CD14-positive monocyte (primary cell): Measurements from ENCODE around the gene RPS15. TPM values are rescaled to one million over a fixed set of nuclear protein-coding genes. Genes with fewer than 3 reads are reported as not detected.

ENCODE experiments used
- DNase-seq, 3 donors: peaks; one replicate each; pipeline ENCODE4 v3.0.0-alpha.2; 2011 to 2022
- H2AFZ ChIP-seq: 2 replicates; pipeline ENCODE4 v1.6.0; 2012; ENCODE audit warnings: mild to moderate bottlenecking, low read depth, low read length, inconsistent platforms; ENCODE audit not compliant: insufficient read depth, poor library complexity, severe bottlenecking
- H3K27ac ChIP-seq, 2 donors: 1 replicate in 1 of 2; 2 replicates in 1 of 2; pipeline ENCODE4 v1.5.1; 2012 to 2013; ENCODE audit warnings: low read length in 2 of 2, control low read depth in 1 of 2, inconsistent platforms in 1 of 2, low read depth in 1 of 2, mild to moderate bottlenecking in 1 of 2
- H3K27me3 ChIP-seq, 2 donors: one replicate each; pipeline versions ENCODE4 v1.6.0 to v1.6.1; 2011 to 2013; ENCODE audit warnings: low read length in 2 of 2; ENCODE audit not compliant: control insufficient read depth in 2 of 2, insufficient read depth in 2 of 2
- H3K36me3 ChIP-seq, 2 donors: replicated peaks in 1 of 2; 1 replicate in 1 of 2; 2 replicates in 1 of 2; pipeline versions ENCODE4 v1.5.1 to v1.6.1; 2012 to 2013; ENCODE audit warnings: low read length in 2 of 2, control low read depth in 1 of 2, inconsistent platforms in 1 of 2, mild to moderate bottlenecking in 1 of 2; ENCODE audit not compliant: insufficient read depth in 2 of 2, control insufficient read depth in 1 of 2
- H3K4me1 ChIP-seq, 2 donors: 1 replicate in 1 of 2; 2 replicates in 1 of 2; pipeline versions ENCODE4 v1.5.1 to v1.6.1; 2012 to 2013; ENCODE audit warnings: low read length in 2 of 2, control low read depth in 1 of 2, inconsistent platforms in 1 of 2, mild to moderate bottlenecking in 1 of 2, moderate library complexity in 1 of 2; ENCODE audit not compliant: insufficient read depth in 2 of 2, control insufficient read depth in 1 of 2
- H3K4me2 ChIP-seq: replicated peaks from 2 replicates; pipeline ENCODE3; 2012; ENCODE audit warnings: low read length, moderate library complexity, mild to moderate bottlenecking; ENCODE audit not compliant: poor library complexity, severe bottlenecking; ENCODE audit errors: extremely low read depth
- H3K4me3 ChIP-seq, 3 experiments: fragments of 200-600 bp in 1 of 3; sonication (generic) in 1 of 3; replicated peaks in 1 of 3; 1 replicate in 2 of 3; 2 replicates in 1 of 3; pipeline ENCODE4 v1.5.1; 2011 to 2013; ENCODE audit warnings: low read length in 3 of 3, mild to moderate bottlenecking in 3 of 3, control low read depth in 2 of 3, low read depth in 2 of 3, inconsistent platforms in 1 of 3, moderate library complexity in 1 of 3
- H3K79me2 ChIP-seq: 2 replicates; pipeline ENCODE4 v1.6.0; 2012; ENCODE audit warnings: mild to moderate bottlenecking, control low read depth, inconsistent platforms, low read length, moderate library complexity; ENCODE audit not compliant: insufficient read depth
- H3K9ac ChIP-seq: 2 replicates; pipeline ENCODE4 v1.6.0; 2017; ENCODE audit warnings: low read length, mild to moderate bottlenecking; ENCODE audit not compliant: insufficient read depth, poor library complexity, severe bottlenecking
- H3K9me3 ChIP-seq, 2 donors: replicated peaks in 1 of 2; 1 replicate in 1 of 2; 2 replicates in 1 of 2; pipeline versions ENCODE4 v1.5.1 to v1.6.1; 2012 to 2013; ENCODE audit warnings: low read length in 2 of 2, control low read depth in 1 of 2; ENCODE audit not compliant: control insufficient read depth in 1 of 2, insufficient read depth in 1 of 2
- H4K20me1 ChIP-seq: 2 replicates; pipeline ENCODE4 v1.6.0; 2012; ENCODE audit warnings: mild to moderate bottlenecking, low read length, control low read depth, moderate library complexity; ENCODE audit not compliant: insufficient read depth
- H3K27ac Mint-ChIP-seq, 7 donors: one replicate each; pipeline ENCODE4 v1.8.0; 2020; ENCODE audit warnings: mild to moderate bottlenecking in 7 of 7, mixed read lengths in 7 of 7, moderate library complexity in 6 of 7, inconsistent platforms in 2 of 7
- H3K27me3 Mint-ChIP-seq, 3 donors: one replicate each; pipeline ENCODE4 v1.8.0; 2021 to 2022; ENCODE audit warnings: low read depth in 3 of 3, mild to moderate bottlenecking in 3 of 3, mixed read lengths in 3 of 3, moderate library complexity in 3 of 3, inconsistent platforms in 1 of 3
- H3K36me3 Mint-ChIP-seq, 2 donors: one replicate each; pipeline ENCODE4 v1.8.0; 2020; ENCODE audit warnings: mixed read lengths in 2 of 2, inconsistent platforms in 1 of 2, mild to moderate bottlenecking in 1 of 2
- H3K4me1 Mint-ChIP-seq: one replicate; pipeline ENCODE4 v1.8.0; 2020; ENCODE audit warnings: mild to moderate bottlenecking, mixed read lengths
- H3K4me3 Mint-ChIP-seq, 2 donors: one replicate each; pipeline ENCODE4 v1.8.0; 2020; ENCODE audit warnings: mild to moderate bottlenecking in 2 of 2, mixed read lengths in 2 of 2, moderate library complexity in 1 of 2
- H3K9me3 Mint-ChIP-seq, 7 donors: one replicate each; pipeline ENCODE4 v1.8.0; 2020 to 2022; ENCODE audit warnings: mixed read lengths in 7 of 7, mild to moderate bottlenecking in 6 of 7, moderate library complexity in 6 of 7, inconsistent platforms in 2 of 7
- WGBS: methylation state at CpG from one replicate; pipeline ENCODE4 v1.1.5; 2013; ENCODE audit warnings: missing lambda C conversion rate; ENCODE audit not compliant: insufficient coverage; 5-methylcytosine and 5-hydroxymethylcytosine counted together
- intact Hi-C, 2 donors: fragments of 100-400 bp; cut with micrococcal nuclease; formaldehyde crosslinking; loops; one replicate each; pipeline versions ENCODE4 v1.15.0 to v1.15.1; 2023
- polyA plus RNA-seq, 3 donors: library from polyadenylated mRNA; depleted of rRNA in 1 of 3; unstranded in 2 of 3; stranded (reverse) in 1 of 3; fragments of 300-500 nt in 2 of 3; fragments of >200 nt in 1 of 3; fragmentation: Illumina TruSeq in 2 of 3; gene quantifications; 1 replicate in 2 of 3; 2 replicates in 1 of 3; pipeline ENCODE4 v1.2.3, GENCODE V29; 2012 to 2021
- TF ChIP-seq, protein P1 (sequence below): fragments of 200-600 bp; IDR thresholded peaks from one replicate; pipeline ENCODE4 v1.8.0; 2022; ENCODE audit warnings: antibody characterized with exemption, mild to moderate bottlenecking

Gene RPS15
- polyA plus RNA-seq, 3 donors, result 1,318 to 3,451 (median 1,526) TPM

- peaks cover 43% of the 10 kb centered on the region for H3K79me2 ChIP-seq
These were observed 13.8 kb upstream of the RPS15 start for GRCh38 chr19:1424192-1424955.

DNA sequence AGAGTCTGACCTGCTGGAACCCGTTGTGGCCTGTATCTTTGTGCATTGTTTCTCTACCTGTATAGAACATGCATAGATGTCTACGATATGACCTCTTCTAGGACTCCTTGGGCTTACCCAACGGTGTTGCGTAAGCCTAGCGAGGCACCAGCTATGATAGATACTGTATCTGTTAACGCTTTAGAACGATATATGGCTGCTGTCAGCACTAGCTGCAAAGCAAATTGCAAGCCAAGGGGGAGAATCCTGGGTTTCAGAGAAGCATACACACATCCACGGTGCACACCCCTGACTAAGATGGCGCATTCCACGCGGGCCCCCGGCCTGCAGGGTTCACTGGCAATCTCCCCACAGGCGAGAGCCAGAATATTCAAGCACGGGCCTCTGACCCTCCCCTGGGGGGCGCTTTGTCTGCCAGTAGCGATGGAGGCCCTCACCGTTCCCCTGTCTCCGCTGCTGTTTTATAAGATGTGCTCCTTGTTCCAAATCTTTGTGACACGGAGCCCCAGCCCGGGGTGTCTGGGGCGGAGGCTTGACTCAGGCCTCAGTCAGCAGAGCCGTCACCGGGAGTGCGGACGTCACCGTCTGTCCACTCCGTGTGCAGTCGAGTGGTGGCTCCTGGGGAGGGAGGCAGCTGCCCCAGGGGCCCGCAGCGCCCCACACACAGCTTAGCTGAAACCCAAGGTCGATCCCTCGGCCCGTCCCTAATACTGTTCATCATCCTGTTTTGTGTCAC lies 12.9 kb upstream of the RPS15 start:
- WGBS, result 91% methylated on average over 28 of the region's 33 CpGs
- peaks cover 39% of the 10 kb centered on the region for H3K79me2 ChIP-seq

More at GRCh38 chr19:1424192-1424955, 13.8 kb upstream of the RPS15 start:
- Histone ChIP-seq H3K9me3 (no peaks in the 10 kb centered on the region), H3K4me1 (no peaks in the 10 kb centered on the region), H3K4me2 (no peak overlapping the region), H3K36me3 (peaks cover 91 to 97% of the 10 kb centered on the region in 2 donors), H3K4me3 (no peak overlapping the region), H3K27ac (no peak overlapping the region), H4K20me1 (peaks cover 95% of the 10 kb centered on the region), H3K9ac (no peak overlapping the region), H2AFZ (no peak overlapping the region), H3K27me3 (no peaks in the 10 kb centered on the region)
- H3K27ac Mint-ChIP-seq, result peak overlapping the region in 1 of 7 donors; percentile 73
- H3K4me1 Mint-ChIP-seq, result no peaks in the 10 kb centered on the region
- no peak for DNase-seq
- TF ChIP-seq, protein P1, sequence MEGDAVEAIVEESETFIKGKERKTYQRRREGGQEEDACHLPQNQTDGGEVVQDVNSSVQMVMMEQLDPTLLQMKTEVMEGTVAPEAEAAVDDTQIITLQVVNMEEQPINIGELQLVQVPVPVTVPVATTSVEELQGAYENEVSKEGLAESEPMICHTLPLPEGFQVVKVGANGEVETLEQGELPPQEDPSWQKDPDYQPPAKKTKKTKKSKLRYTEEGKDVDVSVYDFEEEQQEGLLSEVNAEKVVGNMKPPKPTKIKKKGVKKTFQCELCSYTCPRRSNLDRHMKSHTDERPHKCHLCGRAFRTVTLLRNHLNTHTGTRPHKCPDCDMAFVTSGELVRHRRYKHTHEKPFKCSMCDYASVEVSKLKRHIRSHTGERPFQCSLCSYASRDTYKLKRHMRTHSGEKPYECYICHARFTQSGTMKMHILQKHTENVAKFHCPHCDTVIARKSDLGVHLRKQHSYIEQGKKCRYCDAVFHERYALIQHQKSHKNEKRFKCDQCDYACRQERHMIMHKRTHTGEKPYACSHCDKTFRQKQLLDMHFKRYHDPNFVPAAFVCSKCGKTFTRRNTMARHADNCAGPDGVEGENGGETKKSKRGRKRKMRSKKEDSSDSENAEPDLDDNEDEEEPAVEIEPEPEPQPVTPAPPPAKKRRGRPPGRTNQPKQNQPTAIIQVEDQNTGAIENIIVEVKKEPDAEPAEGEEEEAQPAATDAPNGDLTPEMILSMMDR, result no peak
- intact Hi-C loops, result no loop called here
- H3K27me3 Mint-ChIP-seq, result no peaks in the 10 kb centered on the region
- WGBS, result 97% methylated on average over 22 of the region's 42 CpGs
- H3K36me3 Mint-ChIP-seq, result peaks cover 58 to 85% of the 10 kb centered on the region in 2 donors
- H3K9me3 Mint-ChIP-seq, result no peaks in the 10 kb centered on the region
- H3K4me3 Mint-ChIP-seq, result no peak overlapping the region

More for the DNA sequence above, 12.9 kb upstream of the RPS15 start:
- TF ChIP-seq, protein P1, result no peak
- H3K36me3 ChIP-seq, result peaks cover 89 to 97% of the 10 kb centered on the region in 2 donors
- Mint-ChIP-seq H3K36me3 (peaks cover 58 to 85% of the 10 kb centered on the region in 2 donors), H3K27me3 (no peaks in the 10 kb centered on the region), H3K27ac (no peak overlapping the region), H3K4me1 (no peaks in the 10 kb centered on the region), H3K4me3 (no peak overlapping the region), H3K9me3 (no peaks in the 10 kb centered on the region)
- no peak overlapping the region for H3K27ac ChIP-seq
- no peaks in the 10 kb centered on the region for H3K9me3 ChIP-seq
- no peak overlapping the region for H3K4me3 ChIP-seq
- no peak overlapping the region for H3K4me2 ChIP-seq
- no peaks in the 10 kb centered on the region for H3K4me1 ChIP-seq
- no peak overlapping the region for H2AFZ ChIP-seq
- H4K20me1 ChIP-seq, result peaks cover 94% of the 10 kb centered on the region
- H3K9ac ChIP-seq, result no peak overlapping the region
- intact Hi-C loops, result no loop called here
- no peaks in the 10 kb centered on the region for H3K27me3 ChIP-seq
- DNase-seq, result no peak
